HG02678 (cell line): ENCODE measurements around the gene UGT1A9.

Experiments used
- ATAC-seq: cut with Tn5 transposase; IDR thresholded peaks from one replicate; pipeline ENCODE4 v1.9.1; 2021; ENCODE audit warnings: mild to moderate bottlenecking, moderate library complexity; ENCODE audit not compliant: unreplicated experiment

UGT1A9 gene

DNA sequence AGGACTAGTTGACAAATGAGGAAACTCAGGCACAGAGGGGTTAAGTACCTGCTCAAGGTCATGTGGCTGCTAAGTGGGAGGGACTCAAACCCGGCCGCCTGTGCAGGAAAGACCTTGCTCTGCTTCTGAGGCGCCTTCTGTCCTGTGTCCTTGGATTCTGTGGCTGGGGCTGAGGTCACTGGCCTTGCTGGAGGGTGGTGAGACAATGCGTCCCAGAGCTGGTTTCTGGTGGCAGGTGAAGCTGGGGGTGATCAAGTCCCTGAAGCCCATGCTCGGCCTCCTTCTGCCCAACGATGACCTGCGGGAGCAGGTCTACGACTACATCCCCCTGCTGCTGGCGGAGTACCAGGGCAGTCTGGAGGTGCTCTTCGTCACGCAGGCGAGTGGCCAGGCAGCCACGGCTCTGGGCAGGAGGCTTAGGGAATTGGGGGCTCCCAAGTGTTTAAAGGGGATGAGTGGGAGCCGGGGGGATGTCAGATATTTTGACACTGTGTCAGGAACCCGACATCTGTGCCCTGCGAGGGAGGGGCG, 122.5 kb downstream of the UGT1A9 start:
- no peak for ATAC-seq

DNA sequence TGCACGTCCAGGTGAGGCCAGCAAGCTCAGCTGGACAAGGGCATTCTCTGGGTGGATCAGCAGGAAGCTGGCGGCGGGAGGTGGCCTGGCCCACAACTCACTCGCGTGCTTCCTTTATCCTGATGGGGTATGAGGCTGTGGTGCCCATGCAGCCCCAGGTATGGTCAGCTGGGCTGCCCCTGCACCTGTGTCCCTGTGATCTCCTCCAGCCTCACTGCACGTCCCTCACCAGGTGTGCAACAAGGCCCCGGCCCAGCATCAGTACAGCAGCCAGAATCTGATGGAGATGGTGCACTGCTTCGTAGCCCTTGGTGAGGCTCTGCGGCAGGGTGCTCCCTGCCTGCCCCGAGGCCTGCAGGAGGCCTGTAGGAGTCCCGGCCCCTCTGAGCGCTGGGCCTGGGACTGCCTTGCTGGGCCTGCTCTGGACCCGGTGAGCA, 124.1 kb downstream of the UGT1A9 start:
- no peak for ATAC-seq

DNA sequence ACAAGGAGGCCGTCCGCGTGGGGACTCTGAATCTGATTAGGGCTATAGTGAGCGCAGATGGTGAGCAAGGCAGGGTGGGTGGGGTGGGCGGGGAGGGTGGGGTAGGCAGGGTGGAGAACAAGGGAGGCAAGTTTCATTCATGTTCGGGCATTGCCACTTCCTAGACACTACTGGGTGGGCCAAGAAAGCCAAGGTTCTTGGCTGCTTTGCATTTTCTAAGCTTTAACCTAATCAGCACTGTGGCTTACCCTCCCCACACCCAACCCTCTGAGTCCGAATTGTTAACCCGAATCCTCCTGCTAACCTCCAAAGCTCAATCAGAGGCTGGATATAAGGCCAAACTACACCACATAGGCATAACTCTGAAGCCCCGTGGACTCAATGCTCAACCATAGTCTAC, 124.6 kb downstream of the UGT1A9 start:
- no peak for ATAC-seq

DNA sequence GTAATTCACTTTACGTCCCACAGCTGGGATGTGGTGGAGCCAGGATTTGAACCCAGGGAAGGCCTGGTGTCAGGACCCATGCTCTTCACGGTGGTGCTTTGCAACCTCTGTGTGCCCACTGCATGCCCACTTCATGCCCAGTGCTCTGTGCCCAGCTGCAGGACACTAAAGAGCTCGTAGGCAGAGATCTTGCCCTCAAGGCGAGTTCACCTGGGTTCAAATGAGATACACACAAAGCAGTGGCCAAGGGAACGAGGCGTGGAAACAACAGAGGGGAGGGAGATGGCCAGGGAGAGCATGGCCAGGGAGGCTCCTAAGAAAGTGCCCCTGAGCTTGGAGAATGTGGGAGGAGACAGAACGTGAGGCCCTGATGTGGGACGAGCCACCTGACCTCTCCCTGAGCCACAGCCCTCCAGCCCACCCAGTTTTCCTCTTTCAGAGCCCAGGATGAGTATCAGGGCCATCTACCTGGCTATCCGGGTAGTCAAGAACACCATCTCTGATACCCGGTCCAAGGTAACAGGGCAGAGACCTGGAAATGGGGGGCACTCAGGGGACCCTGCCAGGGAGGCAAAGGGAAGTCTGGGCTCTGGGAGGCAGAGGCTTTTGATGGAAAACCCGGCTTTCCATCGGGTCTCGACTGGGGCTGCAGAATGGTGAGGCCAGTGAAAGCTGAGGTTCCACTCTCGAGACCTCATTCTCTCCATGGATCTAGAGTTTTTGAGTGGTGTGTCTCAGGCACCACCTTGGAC, 126.8 kb downstream of the UGT1A9 start:
- ATAC-seq, result no peak

DNA sequence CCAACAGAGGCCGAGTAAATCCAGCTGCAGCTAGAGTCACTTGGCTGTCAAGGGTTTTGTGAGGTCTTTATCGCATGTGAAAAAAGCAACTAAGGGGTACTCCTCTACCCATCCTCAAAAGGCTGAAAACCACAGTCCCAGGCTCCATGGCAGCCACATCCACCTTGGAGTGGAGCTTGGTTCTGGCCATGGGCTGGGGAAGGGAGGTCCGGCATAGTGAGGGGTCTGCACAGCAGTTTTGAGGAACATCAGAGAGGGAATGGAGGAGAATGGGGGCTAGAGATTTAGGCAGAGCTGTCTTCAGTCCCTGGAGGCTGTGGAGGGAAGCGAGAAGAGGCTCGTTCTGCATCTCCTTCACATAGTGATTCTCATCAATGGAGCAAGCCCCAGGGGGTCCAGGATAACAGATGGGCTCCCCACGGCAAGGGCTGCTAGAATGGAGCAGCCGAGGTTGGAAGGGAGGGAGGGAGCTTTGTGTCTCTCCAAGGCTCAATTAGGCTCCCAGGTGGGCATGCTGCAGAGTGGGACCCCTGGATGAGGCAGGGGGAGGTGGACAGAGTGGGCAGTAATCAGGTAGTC, 127.5 kb downstream of the UGT1A9 start:
- no peak for ATAC-seq

DNA sequence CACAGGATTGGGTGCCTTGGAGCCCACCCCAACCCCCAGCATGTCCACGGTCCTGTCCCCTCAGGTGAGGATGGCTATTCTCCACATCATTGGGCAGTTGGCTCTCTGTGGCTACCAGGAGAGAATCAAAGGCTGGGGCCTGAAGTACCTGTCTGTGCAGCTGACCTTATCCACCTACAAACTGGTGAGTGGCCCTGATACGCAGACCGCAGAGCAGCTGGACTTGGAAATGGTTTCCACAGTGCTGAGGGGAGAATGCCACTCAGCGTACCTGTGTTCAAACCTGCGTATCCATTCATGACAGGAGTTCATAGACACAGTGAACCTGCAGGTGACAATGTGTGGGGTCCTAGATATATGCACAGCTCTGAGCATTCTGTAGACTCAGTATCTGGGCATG, 128.0 kb downstream of the UGT1A9 start:
- no peak for ATAC-seq

DNA sequence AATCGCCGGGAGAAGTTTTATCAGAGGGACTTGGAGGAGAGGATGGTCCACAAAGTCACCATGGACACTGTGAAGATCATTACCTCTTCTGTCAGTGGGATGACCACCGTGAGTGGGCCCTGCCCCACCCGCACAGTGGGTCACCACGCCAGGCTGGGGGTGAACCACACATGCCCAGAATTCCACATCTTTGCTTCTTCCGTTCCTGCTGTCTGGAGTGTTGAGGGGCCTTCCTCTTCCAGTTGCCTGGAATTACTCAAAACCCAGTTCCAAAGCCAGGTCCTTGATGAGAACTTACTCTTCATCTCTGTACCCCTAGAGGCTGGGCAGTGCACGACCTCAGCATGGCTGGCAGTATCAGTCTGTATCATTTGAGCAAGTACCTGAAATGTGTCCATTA, 128.5 kb downstream of the UGT1A9 start:
- no peak for ATAC-seq

DNA sequence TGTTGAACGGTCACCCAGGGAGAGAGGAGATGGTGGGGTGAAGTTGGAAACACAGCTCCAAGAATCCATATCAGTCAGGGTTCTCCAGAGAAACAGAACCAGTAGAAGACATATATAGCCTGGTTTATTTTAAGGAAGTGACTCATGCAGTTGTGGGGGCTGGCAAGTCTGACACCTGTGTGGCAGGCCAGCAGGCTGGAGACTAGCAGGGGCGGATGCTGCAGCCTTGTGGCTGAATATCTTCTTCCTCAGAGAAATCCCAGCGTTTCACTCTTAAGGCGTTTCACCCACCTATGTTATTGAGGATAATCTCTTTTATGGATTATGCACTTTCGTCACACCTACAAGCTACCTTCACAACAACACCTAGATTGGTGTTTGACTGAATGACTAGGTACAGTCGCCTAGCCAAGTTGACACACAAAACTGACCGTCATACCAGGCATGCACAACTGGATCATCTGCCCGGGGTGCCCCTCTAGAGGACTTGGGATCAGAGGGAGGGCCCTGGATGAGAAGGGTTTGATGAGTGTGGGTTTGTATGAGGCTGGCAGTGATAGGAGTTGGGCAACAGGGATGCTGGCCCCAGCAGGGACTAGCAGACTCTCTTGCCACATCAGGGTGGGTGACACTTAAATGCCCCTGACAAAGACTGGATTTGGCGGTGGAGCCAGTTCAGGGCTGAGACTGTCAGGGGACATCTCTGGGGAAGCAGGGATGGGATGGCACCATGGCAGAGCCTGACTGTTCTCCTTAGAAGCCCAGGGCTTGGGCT, 129.8 kb downstream of the UGT1A9 start:
- no peak for ATAC-seq

DNA sequence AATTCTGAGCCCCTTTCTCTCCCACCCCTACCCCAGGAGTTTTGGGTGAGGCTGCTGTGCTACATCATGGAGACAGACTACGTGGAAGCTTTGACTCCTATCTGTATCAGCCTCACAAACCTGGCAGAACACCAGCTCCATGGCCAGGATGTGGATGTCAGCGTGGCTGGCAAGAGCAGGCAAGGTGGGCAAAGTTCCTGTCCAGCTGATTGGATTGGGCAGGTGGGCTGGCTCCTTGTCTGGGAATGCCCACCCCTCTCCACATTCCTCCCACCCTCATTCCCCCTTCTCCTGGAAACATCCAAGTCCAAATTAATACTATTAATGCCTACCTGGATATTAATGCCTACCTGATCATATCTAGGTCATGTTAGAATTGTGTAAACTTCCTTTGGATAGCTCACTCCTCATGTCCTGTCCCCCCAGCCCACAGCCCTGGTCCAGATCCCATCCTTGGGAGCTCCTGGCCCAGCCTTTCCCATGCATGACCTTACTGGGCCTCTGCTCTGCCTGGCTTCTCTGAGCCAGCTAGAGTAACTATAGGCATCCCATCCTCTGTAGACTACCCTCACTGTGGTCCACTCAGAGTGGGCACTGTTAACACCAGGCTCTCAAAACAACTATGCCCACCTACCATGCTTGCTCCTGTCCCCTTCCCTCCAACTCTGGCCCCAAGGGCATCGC, 130.6 kb downstream of the UGT1A9 start:
- no peak for ATAC-seq

DNA sequence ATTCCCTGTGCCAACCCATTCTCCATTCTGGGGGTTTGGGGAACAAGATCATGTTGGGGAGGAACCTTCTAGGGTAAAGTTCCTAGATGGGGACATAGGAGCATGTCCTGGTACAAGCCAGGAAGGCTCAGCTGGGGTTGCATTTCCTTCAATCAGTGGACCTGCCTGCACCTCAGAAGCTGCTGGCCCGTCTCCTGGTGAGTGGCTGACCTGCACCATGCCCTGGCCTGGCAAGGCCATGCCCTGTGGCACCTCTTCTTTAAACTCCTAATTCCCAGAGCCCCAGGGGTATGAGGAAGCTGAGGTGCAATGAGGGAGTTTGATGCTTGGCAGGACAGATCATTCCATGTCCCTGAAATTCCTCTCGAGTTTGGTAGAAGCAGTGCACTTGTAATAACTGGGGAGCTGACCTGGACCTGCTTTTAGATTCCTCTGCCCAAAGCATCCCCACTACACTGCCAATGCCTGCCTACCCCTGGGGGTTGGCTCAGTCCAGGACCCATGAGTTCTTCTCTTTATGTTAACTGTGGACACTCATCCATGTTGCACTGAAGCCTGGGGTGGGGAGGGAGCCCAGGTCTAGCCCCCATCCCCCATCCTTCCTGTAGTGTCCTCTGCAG, 131.7 kb downstream of the UGT1A9 start:
- no peak for ATAC-seq

DNA sequence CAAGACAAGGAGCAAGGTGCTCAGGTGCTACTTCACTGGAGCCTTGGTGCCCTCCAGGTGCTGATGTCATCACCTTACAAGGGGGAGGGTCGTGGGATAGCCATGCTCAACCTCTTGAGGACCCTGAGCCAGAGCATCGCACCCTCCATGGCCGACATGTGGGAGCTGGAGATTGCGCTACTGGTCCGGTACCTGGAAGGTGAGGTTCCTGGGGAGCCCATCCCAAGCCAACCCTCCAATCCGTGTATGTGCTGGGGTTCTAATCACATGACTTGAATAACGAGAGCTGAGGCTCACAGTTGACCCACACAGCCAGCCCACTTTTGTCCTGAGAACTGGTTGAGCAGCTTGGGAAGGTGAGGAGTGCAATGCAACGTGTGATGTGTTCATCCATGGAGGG, 132.3 kb downstream of the UGT1A9 start:
- ATAC-seq, result no peak

DNA sequence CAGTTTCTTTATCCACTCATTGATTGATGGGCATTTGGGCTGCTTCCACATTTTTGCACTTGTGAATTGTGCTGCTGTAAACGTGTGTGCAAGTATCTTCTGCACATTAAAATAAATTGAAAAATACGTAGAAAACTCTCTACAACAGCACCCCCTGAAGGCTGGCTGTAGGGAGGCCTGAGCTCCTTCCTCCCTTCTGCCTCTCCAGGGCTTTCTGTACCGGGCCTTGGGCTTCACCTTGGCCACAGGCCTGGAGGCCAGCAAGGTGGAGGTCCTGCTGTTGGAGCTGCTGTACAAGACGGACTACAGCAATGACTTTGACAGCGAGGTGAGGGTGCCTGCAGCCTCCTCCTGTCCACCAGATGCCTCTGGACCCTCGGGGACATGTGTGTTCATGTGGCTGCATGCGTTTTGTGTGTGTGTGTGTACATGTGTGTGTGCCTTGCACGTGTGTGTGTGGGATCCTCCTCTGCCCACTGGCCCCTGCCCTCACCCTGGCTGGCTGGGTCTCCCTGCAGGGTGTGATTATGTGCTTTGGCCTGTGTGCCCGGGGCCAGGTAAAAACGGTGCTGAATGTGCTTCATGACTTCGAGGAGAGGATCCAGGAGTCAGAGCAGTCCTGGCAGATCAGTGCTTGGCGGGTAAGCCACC, 135.6 kb downstream of the UGT1A9 start:
- ATAC-seq, result no peak

DNA sequence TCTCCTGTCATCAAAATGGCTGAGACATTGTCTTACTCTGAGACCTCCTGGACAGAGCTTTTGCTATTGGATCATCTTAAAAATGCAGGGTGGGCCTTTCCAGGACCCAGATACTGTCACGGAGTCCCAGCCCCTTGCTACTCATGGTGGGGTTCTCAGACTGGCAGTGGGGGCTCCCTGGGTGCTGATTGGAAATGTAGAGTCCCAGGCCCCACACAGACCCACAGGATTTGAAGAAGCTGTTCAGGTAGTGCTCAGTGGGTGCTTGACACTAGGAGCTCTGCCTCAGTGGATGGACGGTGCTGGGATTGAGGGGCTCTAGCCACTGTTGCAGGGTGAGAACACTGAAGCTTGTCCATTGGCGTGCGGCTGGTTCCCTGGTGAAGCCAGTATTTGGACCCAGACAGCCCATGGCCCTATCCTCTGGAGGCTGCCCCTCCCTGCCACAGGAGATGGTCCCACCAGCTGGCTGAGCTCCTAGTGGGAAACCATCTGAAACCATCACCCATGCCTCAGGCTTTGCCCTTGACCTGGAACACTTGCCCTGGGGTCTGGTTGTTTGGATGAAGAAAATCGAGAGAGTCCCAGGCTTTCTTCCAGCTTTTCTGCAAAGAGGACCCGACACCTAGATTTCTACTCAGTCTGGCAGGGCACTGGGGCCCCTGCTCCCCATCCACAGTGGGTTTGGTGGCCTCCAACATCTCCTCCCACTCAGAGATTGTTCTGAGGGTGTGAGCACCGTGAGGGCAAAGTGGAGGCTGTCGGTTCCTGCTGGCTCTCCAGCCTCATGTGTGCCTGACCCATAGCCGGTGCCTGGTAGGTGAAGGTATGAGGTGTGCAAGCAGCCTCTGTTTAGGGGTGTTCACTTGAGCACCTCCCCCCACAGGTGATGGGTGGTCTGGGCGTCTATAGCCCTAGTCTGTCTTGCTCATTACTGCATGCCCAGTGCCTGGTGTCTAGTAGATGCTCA, 136.6 kb downstream of the UGT1A9 start:
- no peak for ATAC-seq

DNA sequence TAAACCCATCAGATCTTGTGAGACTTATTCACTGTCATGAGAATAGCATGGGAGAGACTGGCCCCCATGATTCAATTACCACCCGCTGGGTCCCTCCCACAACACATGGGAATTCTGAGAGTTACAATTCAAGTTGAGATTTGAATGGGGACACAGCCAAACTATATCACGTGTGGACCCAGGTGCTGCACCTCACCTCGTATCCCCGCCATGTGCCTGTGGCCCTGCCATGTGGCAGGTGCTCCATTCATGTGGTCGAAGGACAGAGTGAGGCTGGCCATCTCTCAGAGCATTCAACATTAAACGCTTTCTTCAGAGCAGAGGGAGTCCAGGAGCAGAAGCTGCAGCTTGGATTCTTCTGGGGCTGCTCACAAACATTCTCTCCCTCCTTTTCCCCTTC, 138.7 kb downstream of the UGT1A9 start:
- ATAC-seq, result no peak

DNA sequence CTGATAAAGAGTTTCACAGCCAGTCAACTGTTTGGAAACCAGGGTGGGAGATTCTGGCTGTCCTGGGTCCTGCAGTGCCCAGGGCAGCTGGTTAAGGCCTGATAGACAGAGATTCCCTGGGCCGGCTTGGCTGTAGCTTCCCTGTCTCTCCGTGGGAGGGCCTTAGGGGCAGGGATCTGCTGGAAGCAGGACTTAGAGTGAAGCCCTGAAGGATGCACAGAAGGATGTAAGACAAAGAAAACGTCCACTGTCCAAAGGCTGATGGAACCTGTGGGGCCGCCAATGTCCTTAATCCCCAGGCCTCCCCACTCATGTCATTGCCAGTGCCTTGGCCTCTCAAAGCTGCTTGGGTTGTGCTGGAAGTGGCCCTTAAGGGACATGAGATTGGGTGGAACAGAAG, 139.4 kb downstream of the UGT1A9 start:
- no peak for ATAC-seq

DNA sequence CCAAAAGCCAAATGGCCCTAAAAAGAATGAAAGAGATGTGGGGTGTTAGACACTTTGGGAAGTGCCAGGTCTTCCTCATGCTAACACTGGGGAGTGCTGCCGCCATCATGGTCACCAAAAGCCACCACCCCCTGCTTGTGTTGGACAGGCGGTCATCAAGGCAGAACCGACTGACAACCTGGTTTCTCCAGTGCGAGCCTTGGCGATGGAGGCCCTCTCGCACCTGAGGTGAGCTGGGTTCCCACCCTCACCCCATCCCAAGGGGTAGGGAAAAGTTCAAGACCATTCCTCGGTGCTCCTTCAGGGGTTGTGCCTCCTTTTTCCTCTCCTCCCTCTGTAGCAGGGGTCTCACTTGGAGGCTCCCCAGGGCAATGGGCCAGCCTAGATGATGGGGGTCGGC, 140.0 kb downstream of the UGT1A9 start:
- no peak for ATAC-seq

DNA sequence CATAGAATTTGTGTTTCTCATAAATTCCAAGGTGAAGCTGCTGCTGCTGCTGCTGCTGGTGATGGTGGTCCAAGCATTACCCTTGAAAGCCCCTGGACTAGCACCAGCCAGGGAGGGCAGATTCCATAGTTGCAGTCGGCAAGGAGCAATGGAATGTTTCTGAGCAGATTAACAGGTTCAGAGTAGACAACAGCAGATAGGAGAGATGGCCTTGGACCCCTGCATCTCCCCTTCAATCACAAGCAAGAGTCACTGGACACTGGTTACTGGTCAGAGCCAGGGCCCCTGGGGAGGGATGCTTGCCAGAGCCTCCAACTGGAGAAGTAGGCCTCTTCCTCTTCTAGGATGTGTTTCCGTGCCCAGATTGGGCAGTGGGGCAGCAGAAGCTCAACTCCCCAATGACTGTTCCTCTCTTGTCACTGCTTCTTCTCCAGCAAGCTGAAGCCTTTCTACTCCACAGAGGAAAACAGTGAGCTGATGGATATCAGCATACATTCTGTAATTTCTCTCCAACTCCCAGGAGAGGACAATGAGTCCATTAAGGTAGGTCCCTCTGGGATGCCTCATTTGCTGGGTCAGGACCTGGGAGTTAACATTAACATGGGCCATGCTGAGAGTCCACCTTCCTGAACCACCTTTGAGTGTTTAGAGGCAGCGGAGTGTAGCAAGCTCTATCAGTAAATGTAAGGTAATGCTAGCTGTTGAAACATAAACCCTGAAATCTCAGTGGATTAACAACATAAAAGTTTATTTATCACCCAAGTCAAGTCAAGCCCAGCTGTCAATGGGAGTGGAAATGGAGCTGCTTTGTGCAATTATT, 141.7 kb downstream of the UGT1A9 start:
- ATAC-seq, result no peak
